Osteocyte (in vitro differentiated cells): ENCODE results near the gene FBXO41. TPM values are rescaled to one million over a fixed set of nuclear protein-coding genes. Genes with fewer than 3 reads are reported as not detected.

Experiments
- DNase-seq: peaks from one replicate; pipeline ENCODE4 v3.0.0; 2021; ENCODE audit warnings: mixed read lengths; ENCODE audit not compliant: unreplicated experiment; ENCODE audit errors: extremely low spot score
- H3K27ac Mint-ChIP-seq: one replicate; pipeline ENCODE4 v1.8.0; 2021; ENCODE audit warnings: mild to moderate bottlenecking, mixed read lengths; ENCODE audit not compliant: unreplicated experiment
- H3K27me3 Mint-ChIP-seq: one replicate; pipeline ENCODE4 v1.8.0; 2021; ENCODE audit warnings: mixed read lengths; ENCODE audit not compliant: unreplicated experiment
- H3K36me3 Mint-ChIP-seq: one replicate; pipeline ENCODE4 v1.8.0; 2021; ENCODE audit warnings: mixed read lengths; ENCODE audit not compliant: unreplicated experiment
- H3K4me1 Mint-ChIP-seq: one replicate; pipeline ENCODE4 v1.8.0; 2021; ENCODE audit warnings: mixed read lengths; ENCODE audit not compliant: unreplicated experiment
- H3K4me3 Mint-ChIP-seq: one replicate; pipeline ENCODE4 v1.8.0; 2021; ENCODE audit warnings: mild to moderate bottlenecking, moderate library complexity, mixed read lengths; ENCODE audit not compliant: unreplicated experiment
- H3K9me3 Mint-ChIP-seq: one replicate; pipeline ENCODE4 v1.8.0; 2021; ENCODE audit warnings: mixed read lengths; ENCODE audit not compliant: unreplicated experiment
- CTCF ChIP-seq: fragments of 200-600 bp; sonication (generic); IDR thresholded peaks from 2 replicates; pipeline ENCODE4 v1.5.0; 2021; ENCODE audit warnings: antibody characterized with exemption, mild to moderate bottlenecking, moderate library complexity
- total RNA-seq: library from RNA; stranded (reverse); gene quantifications from 2 replicates; pipeline ENCODE4 v1.2.1, GENCODE V29; 2021

The FBXO41 gene
- total RNA-seq, 1 donor from 2014 or later, result 1.6 TPM

GRCh38 chr2:73292316-73292905 is 8.1 kb upstream of the FBXO41 start:
- peaks cover 87% of the 10 kb centered on the region for H3K27me3 Mint-ChIP-seq
- TF ChIP-seq CTCF, result no peak
- H3K9me3 Mint-ChIP-seq, result no peaks in the 10 kb centered on the region
- no peak overlapping the region for H3K4me3 Mint-ChIP-seq
- H3K27ac Mint-ChIP-seq, result no peak overlapping the region
- peaks cover 10% of the 10 kb centered on the region for H3K4me1 Mint-ChIP-seq
- H3K36me3 Mint-ChIP-seq, result no peaks in the 10 kb centered on the region
- DNase-seq, result no peak

DNA sequence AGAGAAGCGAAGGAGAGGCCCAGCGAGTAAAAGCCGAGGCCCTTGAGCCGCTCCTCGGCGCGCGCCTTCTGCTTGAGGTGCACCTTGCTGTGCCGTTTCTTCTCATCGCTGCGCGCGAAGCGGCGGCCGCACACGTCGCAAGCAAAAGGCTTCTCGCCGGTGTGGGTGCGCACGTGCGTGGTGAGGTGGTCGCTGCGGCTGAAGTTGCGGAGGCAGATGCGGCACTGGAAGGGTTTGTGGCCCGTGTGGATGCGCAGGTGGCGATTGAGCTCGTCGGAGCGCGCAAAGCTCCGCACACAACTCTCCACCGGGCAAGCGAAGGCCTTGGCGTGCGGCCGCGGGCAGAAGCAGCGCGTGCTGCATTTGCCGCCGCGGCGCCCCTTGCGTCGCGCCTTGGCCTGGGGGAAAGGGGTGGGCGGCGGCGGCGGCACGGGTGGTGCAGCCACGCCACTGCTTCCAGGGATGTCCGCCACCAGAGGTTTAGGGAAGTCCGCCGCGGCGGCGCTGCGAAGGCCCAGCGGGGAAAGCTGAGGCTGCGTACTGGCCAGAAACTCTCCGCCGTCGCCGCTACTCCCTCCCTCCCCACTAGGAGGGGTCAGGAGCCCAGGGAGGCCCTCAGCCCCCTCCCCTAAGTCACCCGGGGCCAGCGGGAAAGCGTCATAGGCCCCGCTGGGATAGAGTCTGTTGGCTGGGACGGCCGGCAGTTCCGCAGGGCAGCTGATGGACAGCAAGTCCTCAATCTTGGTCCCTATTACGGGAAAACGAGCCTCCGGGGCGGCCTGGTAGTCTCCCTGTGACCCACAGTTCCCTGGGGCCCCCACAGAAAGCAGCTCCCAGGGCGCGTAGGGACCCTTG is 7.4 kb upstream of the FBXO41 start:
- no peak for TF ChIP-seq CTCF
- H3K4me3 Mint-ChIP-seq, result peak overlapping the region; percentile 60
- no peak overlapping the region for H3K27ac Mint-ChIP-seq
- no peak for DNase-seq
- peaks cover 10% of the 10 kb centered on the region for H3K4me1 Mint-ChIP-seq
- H3K9me3 Mint-ChIP-seq, result no peaks in the 10 kb centered on the region
- no peaks in the 10 kb centered on the region for H3K36me3 Mint-ChIP-seq
- H3K27me3 Mint-ChIP-seq, result peaks cover 84% of the 10 kb centered on the region

GRCh38 chr2:73291093-73291460 is 6.8 kb upstream of the FBXO41 start:
- peaks cover 83% of the 10 kb centered on the region for H3K27me3 Mint-ChIP-seq
- H3K9me3 Mint-ChIP-seq, result no peaks in the 10 kb centered on the region
- peaks cover 10% of the 10 kb centered on the region for H3K4me1 Mint-ChIP-seq
- no peak overlapping the region for H3K27ac Mint-ChIP-seq
- DNase-seq, result peak; percentile 86
- TF ChIP-seq CTCF, result no peak
- H3K4me3 Mint-ChIP-seq, result peak overlapping the region; percentile 60
- H3K36me3 Mint-ChIP-seq, result no peaks in the 10 kb centered on the region

GRCh38 chr2:73290049-73290839 is 6.0 kb upstream of the FBXO41 start:
- H3K27ac Mint-ChIP-seq, result no peak overlapping the region
- no peaks in the 10 kb centered on the region for H3K9me3 Mint-ChIP-seq
- no peak for DNase-seq
- H3K4me3 Mint-ChIP-seq, result no peak overlapping the region
- TF ChIP-seq CTCF, result peak; percentile 60
- peaks cover 10% of the 10 kb centered on the region for H3K4me1 Mint-ChIP-seq
- H3K27me3 Mint-ChIP-seq, result peaks cover 83% of the 10 kb centered on the region
- H3K36me3 Mint-ChIP-seq, result no peaks in the 10 kb centered on the region

- Mint-ChIP-seq H3K27ac (no peak overlapping the region), H3K27me3 (peaks cover 77% of the 10 kb centered on the region), H3K4me3 (no peak overlapping the region), H3K9me3 (no peaks in the 10 kb centered on the region), H3K36me3 (no peaks in the 10 kb centered on the region), H3K4me1 (peaks cover 10% of the 10 kb centered on the region)
- no peak for DNase-seq
- no peak for TF ChIP-seq CTCF
Measured at GRCh38 chr2:73289304-73289703, 5.0 kb upstream of the FBXO41 start.
